T-helper 22 cell (primary cell): ENCODE measurements around the gene CACNA1C.
"Not testable (repeated sequence)": the region's sequence is repeated elsewhere in the genome, so short reads cannot be mapped to it uniquely, and the experiment has no call there.

Experiments
- DNase-seq: peaks from one replicate; pipeline ENCODE4 v3.0.0-alpha.2; 2020; ENCODE audit warnings: low read depth

CACNA1C gene

DNA sequence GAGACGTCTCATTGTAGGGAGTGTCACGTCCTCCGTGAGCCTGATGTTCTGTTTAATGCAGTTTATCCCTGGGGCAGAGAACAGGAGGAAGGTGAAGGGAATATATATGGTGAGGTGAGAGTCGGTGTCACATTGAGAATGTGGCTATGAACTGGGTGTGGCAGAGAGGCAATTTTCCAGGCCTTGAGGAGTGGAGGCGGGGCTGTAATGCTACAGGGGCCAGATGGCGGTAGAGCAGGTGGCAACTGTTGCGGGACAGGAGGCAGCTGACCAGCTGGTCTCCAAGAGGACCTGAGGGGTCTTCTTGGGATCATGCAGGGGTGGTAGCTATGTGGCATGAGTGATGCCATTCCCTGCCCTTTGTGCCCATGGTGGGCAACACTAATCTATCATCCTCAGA lies 59.6 kb downstream of the CACNA1C start:
- no peak for DNase-seq

DNA sequence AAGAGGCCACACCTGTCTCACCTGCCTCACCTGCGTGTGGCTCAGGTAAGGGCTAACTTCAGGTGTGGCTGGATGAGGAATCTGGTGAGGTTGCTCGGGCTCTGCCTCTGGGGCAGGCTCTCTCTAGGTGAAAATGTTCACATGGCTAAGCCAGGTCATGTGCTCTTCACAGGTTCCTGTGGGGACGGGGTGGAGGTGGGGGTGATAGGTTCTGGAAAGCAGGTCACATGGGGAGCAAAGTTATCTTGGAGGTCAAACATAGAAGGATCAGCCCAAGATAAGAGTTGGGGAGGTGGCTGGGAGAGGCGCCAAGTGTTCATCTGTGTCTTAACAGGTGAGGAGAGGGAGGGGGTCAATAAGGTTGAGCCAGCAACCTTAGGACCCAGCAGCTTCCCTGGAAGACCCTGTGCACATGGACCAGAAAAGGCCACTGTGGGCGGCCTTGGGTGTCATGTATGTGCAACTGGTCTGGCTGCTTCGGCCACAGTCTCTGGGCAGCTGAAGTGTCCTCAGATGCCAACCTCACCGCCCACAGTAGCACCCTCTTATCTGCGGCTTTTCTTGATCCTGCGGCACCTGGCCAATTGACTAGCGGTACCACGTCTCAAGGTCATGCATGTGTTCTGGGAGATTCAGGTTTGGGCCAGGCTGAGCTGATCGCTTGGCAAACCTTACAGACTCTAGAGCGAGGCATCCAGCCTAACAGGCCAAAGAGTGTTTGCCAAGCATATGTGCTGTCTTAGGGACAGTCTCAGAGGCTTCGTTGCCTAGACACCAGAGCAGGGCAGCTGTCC lies 60.5 kb downstream of the CACNA1C start:
- no peak for DNase-seq

DNA sequence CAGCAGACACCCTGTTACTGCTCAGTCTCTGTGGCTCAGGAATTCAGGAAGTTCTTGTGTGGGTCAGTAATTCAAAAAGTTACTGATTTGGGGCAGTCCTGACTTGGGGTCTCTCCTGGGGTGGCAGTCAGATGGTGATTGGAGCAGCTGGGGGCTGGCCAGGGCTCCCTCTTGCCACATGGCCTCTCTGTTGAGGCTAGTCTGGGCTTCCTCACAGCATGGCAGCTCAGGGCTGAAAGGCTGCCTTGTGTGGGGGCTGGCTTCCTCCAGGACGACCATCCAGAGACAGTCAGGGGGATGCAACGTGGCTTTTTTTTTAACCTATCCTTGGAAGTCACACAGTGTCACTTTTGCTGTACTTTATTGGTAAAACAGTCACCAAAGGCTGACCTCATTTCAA lies 61.3 kb downstream of the CACNA1C start:
- no peak for DNase-seq

DNA sequence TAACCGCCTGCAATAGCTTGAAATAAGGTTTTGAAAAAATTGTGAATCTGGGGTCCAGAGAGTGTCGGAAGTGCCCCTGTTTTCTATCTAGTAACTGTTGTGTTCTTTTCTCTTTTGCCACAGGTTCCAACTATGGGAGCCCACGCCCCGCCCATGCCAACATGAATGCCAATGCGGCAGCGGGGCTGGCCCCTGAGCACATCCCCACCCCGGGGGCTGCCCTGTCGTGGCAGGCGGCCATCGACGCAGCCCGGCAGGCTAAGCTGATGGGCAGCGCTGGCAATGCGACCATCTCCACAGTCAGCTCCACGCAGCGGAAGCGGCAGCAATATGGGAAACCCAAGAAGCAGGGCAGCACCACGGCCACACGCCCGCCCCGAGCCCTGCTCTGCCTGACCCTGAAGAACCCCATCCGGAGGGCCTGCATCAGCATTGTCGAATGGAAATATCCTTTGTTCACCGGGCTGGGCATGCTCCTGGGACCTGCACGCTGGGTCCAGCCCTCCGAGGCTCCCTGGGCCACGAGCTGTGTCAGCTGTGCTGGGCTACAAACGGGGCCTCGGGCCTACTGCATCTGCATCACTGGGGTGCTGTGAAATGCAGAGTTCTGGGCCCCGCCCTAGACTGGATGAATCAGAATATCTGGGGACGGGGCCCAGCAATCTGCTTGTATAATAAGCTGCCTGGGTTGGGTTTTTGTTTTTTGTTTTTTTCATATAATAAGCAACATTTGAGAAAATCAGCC lies 62.5 kb downstream of the CACNA1C start:
- DNase-seq = no peak

DNA sequence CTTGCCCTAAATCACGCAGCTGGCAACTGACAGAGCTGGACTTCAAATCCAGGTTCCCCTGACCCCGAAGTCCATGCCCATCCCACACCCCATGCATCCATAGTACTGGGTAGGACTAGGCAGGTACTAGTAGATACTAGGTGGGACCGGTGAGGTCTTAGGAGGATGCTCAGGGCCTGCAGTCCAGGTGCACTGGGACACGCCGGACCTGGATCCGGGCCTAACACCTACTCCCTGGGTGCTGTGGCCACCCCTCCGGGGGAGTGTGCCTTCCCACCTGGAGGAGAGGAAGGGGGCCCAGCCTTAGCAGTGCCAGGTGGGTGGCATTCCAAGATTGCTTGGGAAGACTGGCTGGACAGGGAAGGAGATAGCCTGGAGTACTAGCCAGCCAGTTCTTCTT lies 64.8 kb downstream of the CACNA1C start:
- DNase-seq = no peak

DNA sequence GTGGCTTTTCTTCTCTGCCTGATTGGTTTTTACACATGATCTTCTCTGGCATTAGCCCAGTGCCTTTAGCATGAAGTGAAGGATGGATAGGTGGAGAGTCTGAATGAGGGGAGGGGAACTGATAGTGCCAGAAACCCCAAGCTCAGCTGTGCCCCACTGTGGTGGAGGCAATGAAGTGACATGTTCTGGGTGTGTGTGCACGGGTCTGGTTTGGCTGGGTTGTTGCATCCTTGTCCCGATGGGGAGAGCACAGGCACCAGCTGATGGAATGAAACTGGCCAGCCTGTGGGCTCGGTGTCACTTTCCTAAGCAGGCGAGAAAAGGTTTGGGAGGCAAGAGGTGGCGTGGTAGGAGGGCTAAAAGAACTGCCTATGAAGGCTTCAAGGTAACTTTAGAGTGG lies 65.3 kb downstream of the CACNA1C start:
- no peak for DNase-seq

DNA sequence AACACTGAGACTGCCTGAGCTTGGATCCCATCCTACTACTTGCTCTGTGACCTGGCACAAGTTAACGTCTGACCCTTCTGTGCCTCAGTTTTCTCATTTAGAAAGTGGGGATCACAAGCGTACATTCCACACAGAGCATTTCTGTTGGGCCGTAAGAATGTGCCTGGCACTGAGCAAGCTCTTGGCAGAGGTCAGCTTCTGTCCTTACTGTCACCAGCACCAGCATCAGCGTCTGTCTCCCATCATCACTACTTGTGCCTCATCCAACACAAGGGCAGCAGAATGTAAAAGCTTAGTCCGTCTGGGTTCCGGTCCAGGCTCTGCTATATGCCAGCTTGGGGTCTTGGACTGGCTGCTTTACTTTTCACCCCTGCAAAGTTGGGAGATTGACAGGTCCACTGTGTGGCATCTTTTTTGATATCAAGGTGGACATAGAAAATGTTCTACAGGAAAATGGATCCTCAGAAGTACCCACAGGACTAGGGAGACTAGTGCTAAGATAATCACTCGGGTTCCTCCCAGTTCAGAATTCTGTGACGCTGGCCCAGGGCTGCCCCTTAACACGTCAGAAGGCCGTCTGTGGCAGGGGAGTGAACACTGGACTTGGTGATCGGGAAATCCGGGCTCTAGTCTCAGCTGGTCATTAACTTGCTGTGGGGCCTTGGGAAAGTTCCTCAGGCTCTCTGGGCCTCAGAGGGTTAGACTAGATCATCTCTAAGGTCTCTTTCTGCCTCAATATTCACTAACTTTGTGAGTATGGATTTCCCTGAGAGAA lies 65.9 kb downstream of the CACNA1C start:
- DNase-seq = no peak

DNA sequence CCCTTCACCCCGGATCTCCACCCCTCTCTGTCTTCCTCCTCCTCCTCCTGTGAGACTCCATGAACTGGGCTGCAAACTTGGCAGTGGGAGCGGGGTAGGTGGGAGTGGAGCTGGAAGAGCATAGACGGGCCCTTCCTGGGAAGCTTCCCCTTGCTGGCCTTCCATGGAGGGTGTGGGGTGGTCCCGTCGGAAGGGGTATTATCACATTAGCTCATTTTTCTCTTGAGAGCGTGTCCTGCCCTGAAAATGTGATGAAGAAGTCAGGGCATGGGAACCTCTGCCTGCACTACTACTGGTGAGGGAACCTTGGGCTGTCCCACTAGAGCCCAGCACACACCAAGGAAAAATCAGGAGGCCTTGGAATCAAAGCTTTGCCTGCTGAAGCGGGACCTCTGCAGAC lies 66.5 kb downstream of the CACNA1C start:
- no peak for DNase-seq

DNA sequence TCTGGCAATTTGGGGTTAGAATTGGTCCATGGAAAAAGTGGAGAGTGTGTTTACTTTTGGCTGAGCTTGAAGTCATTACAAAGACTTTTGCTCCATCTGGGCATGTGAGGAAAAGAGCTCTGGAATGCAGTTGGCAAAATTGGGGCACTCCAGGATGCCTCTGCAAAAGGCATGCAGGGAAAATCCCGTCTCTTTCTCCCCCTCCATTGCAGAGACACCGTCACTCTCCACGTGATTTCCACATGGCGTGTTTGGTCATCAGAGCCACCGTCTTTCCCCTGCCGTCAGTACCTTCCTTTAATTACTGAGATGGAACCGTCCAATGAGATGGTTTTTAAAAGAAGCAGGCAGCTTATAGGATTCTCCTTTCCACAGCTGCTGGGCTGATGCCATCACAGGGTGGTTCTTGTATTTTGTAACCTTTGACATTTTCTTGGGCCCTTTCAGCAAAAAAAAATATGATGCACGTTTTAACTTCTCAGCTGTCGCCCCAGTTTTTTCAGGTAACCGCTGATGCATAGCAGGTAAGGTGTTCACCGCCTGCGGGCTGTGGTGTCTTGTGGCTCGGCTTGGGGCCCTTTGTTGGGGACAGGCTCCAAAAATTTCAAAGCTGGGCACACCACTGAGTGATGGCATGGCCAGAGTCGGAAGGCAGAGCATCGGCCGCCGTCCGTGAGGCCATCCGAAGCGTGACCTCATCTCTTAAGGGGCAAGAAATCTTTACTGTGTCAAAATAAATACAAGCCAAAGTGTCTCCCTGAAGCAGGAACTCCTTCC lies 68.4 kb downstream of the CACNA1C start:
- no peak for DNase-seq

DNA sequence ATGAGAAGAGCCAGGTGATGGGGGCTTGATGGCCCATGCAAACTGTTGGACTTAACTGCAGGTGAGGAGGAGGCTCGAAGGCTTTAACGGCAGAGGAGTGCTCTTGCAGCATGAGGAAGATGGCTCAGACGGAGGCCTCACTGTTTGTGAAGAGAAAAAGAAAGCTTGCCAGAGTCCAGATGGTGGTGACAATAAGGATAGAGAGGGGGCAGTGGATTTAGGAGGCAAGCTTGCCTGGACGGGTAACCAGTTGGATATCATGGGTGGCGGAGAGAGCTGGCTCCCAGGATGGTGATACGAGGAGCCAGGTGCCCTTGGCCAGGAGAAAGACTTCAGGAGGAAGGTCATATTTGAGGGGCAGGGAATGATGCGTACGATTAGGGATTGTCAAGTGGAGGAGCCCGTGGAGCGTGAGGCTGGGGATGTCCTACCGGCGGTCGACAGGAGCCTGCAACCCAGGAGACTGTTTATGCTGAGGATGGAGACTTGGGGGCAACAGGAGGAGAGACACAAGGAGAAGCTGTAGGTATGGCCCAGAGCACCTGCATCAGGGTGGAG lies 71.8 kb downstream of the CACNA1C start:
- DNase-seq = no peak

DNA sequence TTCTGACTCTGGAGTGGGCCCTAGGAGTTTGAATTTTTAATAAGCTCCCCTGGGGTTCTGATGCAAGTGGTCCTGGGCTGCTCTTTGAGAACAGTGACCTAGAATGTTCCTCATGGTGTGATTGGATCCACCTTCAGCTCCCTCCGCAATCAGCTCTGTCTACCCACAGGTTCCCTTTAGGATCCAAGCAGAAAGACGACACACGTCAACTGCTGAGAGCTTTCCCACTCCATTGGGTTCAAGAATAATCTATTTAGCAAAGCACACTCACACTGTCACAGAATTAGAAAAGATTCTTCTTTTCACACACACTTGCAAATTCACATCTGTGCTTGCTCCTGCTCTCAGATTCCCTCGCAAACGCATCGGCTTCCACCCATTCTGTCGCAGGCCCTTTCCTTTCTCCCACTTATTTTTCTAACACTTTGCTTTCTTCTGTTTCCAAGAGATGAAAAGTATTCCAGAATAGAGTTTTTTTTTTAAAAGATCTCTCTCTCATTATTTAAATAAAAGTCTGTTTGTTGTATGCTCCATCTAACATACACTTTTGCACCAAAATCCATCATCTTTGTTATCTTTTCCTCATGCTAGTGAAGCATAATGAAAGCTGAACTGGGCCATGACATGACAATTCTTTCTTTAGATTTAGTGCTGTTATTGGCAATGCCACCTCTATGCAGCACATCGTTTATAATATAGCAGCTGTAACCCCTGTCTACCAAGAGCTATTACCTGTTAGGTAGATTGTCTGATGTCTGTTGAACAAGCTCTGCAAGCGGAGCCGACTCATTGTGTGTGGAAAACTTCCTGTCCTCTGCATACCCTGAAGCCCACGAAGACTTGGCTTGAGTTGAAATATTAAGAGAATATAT lies 73.1 kb downstream of the CACNA1C start:
- no peak for DNase-seq

DNA sequence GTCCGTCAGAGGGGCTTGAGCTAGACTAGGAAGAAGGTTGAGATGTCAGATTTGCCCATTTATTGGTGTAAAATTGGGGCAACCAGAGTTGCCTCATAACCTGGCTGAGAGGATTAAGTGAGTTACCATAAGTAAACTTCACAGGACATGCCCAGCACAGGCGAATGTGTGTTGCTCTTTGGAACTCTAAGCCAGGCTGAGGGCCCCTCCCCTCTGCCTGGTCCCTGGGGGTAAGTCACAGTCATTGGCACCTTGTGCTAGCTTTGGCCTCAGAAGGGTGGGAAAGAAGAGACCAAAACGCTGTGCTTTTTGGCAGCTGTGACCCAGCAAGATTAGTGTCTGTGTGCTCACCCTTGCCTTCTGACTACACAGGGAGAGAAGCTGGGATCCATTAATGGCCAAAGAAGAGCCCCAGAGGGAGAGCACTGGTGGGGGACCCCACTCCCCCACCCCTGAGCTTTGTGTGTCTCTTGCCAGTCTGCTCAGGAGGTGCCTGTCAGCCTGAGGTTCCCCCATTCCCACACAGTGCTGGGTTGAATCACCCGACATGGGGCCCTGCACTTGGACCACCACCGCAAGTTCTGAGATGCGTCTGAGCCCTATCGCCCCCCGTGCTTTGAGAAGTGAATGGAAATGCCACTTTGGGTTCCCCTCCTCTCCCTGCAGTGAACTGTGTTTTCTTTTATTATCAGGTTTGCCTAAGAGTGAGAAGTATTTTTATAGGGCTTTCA lies 74.1 kb downstream of the CACNA1C start:
- no peak for DNase-seq

DNA sequence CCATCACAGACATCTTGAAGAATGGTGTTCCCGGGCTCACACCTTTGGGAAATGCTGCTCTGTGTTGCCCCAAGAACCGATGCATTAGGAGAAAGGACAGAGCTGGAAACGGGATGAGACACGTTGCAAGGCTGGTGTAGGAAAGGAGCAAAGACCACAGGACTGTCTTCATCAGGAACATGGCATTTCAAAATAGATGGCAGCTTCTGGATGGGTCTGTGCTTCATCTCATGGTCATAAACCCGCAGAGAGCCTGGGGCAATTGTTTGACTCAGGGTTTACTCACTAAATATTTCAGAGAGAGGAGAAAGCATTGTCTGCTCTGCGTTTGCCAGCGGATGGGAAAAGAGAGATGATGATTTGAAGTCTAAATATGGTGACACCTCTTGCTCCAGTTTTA lies 76.3 kb downstream of the CACNA1C start:
- no peak for DNase-seq

DNA sequence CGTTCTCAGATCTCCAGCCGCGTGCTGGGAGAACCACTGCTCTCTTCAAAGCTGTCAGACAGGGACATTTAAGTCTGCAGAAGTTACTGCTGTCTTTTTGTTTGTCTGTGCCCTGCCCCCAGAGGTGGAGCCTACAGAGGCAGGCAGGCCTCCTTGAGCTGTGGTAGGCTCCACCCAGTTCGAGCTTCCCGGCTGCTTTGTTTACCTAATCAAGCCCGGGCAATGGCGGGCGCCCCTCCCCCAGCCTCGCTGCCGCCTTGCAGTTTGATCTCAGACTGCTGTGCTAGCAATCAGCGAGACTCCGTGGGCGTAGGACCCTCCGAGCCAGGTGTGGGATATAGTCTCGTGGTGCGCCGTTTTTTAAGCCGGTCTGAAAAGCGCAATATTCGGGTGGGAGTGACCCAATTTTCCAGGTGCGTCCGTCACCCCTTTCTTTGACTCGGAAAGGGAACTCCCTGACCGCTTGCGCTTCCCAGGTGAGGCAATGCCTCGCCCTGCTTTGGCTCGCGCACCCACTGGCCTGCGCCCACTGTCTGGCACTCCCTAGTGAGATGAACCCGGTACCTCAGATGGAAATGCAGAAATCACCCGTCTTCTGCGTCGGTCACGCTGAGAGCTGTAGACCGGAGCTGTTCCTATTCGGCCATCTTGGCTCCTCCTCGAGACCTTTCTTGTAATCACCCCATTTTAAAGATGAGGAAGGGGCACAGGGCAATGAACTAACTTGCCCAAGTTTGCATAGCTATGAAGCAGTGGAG lies 83.1 kb downstream of the CACNA1C start:
- DNase-seq = not testable (repeated sequence)

DNA sequence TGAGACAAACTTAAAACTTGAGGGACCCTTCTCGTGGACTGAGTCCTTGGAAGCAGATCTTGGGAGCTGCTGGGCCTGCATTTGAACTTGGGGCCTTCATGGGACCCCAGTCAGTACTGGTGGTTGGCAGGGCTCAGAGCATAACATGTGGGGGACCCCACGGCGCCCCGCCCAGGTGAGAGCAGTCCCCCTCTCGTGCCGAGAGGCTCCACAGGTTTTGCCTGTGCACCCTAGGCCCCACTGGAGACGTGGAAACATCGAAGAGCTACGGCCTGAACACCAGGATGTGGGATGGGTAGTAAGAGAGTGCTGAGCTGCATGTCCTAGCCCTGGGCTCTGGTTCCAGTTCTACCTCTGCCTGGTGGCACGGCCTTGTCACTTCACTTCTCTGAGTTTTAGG lies 84.1 kb downstream of the CACNA1C start:
- DNase-seq = no peak

DNA sequence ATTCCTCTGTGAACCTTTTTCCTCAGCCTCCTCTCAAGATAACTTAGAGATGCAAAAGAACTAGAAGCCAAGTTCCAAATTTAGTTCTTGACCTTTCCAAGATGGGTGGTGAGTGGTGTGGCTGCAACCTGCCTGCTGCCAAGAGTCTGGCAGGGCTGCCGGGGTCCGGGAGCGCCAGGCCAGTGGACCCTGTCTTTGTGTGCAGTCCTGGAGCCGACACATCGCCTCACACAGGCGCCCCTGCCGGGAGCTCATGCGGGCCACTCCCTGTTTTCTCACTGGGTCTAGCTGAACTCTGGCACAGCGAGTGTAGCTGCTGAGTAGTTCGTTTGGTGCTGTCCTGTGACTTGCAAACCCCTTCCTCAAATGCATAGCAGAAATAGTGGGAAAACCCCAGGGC lies 84.9 kb downstream of the CACNA1C start:
- DNase-seq = no peak

DNA sequence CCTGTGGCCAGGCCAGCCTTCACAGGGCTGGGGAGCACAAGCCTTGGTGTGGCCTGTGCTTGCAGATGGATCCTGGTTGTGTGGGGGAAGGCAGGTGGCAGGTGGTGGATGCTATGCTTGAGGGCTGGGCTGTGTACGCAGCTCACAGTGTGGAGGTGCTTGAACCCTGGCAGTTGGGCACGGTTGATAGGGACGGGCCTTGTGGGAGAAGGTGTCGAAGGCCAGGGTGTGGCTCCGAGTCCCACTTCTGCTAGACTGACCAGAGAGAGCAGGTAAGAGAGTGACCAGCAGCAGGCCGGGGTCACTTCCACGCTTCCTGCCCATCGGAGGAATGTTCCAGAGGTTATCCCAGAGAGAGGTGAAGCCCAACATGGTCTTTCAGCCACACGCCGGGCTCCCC lies 85.5 kb downstream of the CACNA1C start:
- DNase-seq = no peak

DNA sequence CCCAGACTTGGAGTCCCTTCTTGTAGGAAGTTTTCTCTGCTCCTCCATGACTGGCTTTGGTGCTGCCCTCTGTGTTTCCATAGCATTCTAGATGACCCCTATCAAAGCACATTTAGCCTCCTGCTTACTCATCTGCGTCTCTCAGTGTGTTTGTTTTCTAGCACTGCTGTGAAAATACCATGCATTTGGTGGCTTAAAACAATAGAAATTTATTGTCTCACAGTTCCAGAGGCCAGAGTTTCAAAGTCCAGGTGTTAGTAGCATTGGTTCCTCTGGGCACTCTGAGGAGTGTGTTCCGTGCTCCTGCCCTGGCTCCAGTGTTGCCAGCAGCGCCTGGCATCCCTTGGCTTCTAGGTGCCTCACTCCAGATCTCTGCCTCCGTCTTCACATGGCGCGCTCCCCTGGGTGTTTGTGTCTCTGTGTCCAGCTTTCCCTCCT lies 86.1 kb downstream of the CACNA1C start:
- DNase-seq = no peak

DNA sequence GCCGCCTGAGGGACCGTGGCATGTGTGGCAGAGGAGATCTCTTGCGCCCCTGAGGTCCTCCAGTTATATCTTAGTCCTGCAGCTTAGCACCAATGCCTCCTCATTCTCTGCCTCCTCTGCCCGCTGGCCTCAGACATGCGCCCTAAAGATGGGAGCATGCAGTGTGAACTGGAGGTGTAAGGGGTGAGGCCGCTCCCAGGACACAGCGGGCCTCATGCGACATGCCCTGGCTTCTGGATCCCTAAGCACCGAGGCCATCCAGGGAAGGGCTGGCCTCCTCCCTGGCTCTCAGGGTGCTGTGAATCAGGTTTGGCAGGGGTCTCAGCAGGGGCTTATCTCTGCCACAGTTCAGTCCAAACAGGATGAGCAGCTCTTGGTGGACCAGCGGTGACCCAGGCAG lies 86.9 kb downstream of the CACNA1C start:
- DNase-seq = no peak
